A673 (cell line): ENCODE results near the gene SCN1B.

Experiments
- CTCF ChIP-seq: fragments of 300-800, 200-600 bp; sonication (generic); conservative IDR thresholded peaks from 2 replicates; pipeline ENCODE4 v1.5.1; 2017; ENCODE audit warnings: low read depth, mild to moderate bottlenecking, antibody characterized with exemption, low read length, moderate library complexity, mixed read lengths
- EZH2 ChIP-seq: fragments of 200-600 bp; sonication (generic); IDR thresholded peaks from 2 replicates; pipeline ENCODE4 v1.6.1; 2017; ENCODE audit warnings: borderline replicate concordance, low read depth, mild to moderate bottlenecking, mixed read lengths, antibody characterized with exemption, low read length; ENCODE audit not compliant: poor library complexity, severe bottlenecking

GRCh38 chr19:34988119-34988518 lies 42.2 kb upstream of the SCN1B start:
- TF ChIP-seq CTCF (no peak), EZH2 (no peak)
